Bronchial epithelial cell (primary cell): ENCODE results near the gene ACTMAP. TPM values are rescaled to one million over a fixed set of nuclear protein-coding genes. Genes with fewer than 3 reads are reported as not detected.

Source experiments
- DNase-seq: peaks from one replicate; pipeline ENCODE4 v3.0.0-alpha.2; 2010; ENCODE audit warnings: low read depth
- FAIRE-seq: peaks from 2 replicates; lab custom pipeline; 2011; peaks lifted over from hg19 to GRCh38; lab: Jason Lieb, UNC
- H3K27me3 ChIP-seq: 2 replicates; pipeline ENCODE4 v1.5.1; 2011; ENCODE audit warnings: low read length; ENCODE audit not compliant: control insufficient read depth, insufficient read depth
- H3K36me3 ChIP-seq: 2 replicates; pipeline ENCODE4 v1.5.1; 2011; ENCODE audit warnings: low read length; ENCODE audit not compliant: control insufficient read depth, insufficient read depth
- H3K4me3 ChIP-seq: 2 replicates; pipeline ENCODE4 v1.5.1; 2011; ENCODE audit warnings: mild to moderate bottlenecking, low read depth, low read length, control low read depth
- total RNA-seq: library from RNA; depleted of rRNA; stranded (reverse); fragments of >200 nt; gene quantifications from 2 replicates; pipeline ENCODE4 v1.2.1, GENCODE V29; 2014
- TF ChIP-seq, protein P1 (sequence below): IDR thresholded peaks from 2 replicates; pipeline ENCODE4 v1.5.1; 2011; ENCODE audit warnings: mild to moderate bottlenecking, moderate library complexity, low read length, control low read depth, inconsistent platforms; ENCODE audit not compliant: insufficient read depth, severe bottlenecking

The ACTMAP gene
- total RNA-seq, 1 donor from 2014 or later, result 0.26 TPM

- FAIRE-seq, result no peak
- H3K27me3 ChIP-seq, result no peaks in the 10 kb centered on the region
- DNase-seq, result peak; percentile 84
- TF ChIP-seq, protein P1, sequence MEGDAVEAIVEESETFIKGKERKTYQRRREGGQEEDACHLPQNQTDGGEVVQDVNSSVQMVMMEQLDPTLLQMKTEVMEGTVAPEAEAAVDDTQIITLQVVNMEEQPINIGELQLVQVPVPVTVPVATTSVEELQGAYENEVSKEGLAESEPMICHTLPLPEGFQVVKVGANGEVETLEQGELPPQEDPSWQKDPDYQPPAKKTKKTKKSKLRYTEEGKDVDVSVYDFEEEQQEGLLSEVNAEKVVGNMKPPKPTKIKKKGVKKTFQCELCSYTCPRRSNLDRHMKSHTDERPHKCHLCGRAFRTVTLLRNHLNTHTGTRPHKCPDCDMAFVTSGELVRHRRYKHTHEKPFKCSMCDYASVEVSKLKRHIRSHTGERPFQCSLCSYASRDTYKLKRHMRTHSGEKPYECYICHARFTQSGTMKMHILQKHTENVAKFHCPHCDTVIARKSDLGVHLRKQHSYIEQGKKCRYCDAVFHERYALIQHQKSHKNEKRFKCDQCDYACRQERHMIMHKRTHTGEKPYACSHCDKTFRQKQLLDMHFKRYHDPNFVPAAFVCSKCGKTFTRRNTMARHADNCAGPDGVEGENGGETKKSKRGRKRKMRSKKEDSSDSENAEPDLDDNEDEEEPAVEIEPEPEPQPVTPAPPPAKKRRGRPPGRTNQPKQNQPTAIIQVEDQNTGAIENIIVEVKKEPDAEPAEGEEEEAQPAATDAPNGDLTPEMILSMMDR, result no peak
- H3K4me3 ChIP-seq, result no peak overlapping the region
- peaks cover 35% of the 10 kb centered on the region for H3K36me3 ChIP-seq
These were observed 28.2 kb downstream of the ACTMAP start for GRCh38 chr19:40721936-40722661.

- peaks cover 29% of the 10 kb centered on the region for H3K36me3 ChIP-seq
- no peaks in the 10 kb centered on the region for H3K27me3 ChIP-seq
- TF ChIP-seq, protein P1, result no peak
- H3K4me3 ChIP-seq, result no peak overlapping the region
- no peak for FAIRE-seq
- DNase-seq, result no peak
These were observed 29.2 kb downstream of the ACTMAP start for GRCh38 chr19:40721140-40721486.

DNA sequence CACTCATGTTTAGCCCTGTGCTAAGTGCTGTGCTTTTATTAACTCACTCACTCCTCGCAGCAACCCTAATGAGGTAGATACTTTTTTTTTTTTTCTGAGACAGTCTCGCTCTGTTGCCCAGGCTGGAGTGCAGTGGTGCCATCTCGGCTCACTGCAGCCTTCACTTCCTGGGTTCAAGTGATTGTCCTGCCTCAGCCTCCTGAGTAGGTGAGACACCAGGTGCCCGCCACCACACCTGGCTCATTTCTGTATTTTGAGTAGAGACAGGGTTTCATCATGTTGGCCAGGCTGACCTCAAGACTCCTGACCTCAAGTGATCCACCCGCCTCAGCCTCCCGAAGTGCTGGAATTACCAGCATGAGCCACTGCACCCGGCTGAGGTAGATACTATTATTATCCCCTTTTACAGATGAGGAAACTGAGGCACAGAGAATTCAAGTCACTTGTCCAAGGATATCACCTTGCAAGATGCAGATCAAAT lies 30.8 kb downstream of the ACTMAP start:
- Histone ChIP-seq H3K27me3 (no peaks in the 10 kb centered on the region), H3K4me3 (peak overlapping the region; percentile 99), H3K36me3 (peaks cover 21% of the 10 kb centered on the region)
- DNase-seq (no peak), FAIRE-seq (no peak)
- TF ChIP-seq, protein P1, result no peak

DNA sequence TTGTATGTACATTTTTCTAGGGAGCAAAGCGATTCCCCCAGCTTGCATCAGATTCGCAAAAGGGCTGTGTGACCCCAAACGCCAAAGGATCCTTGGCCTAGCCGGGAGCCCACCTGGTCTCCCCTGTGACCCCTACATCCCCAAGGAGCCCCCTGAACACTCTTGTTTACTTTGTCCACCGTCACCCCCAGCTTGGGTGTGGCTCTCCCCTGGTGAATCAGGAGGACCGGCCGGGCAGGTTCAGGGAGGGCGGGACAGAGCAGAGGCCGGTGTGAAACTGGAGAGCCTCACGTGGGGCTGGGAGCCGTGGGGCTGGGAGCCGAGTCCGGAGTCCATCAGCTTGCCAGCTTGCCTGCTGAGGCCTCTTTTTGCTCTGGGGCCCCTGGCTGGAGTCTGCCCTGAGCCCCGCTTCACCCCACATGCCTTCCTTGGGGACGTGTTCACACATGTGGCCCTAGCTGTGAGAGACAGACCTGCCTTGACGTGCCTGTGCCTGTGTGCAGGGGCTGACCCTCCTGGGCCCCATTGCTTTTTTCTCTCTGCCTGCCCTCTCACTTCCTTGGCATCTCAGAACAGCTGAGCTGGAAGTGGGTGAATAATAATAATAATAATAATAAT lies 31.4 kb downstream of the ACTMAP start:
- Histone ChIP-seq H3K4me3 (peak overlapping the region; percentile 99), H3K36me3 (peaks cover 16% of the 10 kb centered on the region), H3K27me3 (no peaks in the 10 kb centered on the region)
- TF ChIP-seq, protein P1, result no peak
- FAIRE-seq (no peak), DNase-seq (peak; percentile 92)

GRCh38 chr19:40717880-40718773 lies 32.1 kb downstream of the ACTMAP start:
- peak; percentile 33 for DNase-seq
- FAIRE-seq, result no peak
- no peaks in the 10 kb centered on the region for H3K27me3 ChIP-seq
- H3K4me3 ChIP-seq, result peak overlapping the region; percentile 99
- TF ChIP-seq, protein P1, result no peak
- H3K36me3 ChIP-seq, result peaks cover 13% of the 10 kb centered on the region
